Activated CD4-positive, alpha-beta T cell treated with anti-CD3 and anti-CD28 coated beads, Interleukin-2, Interleukin-6, amounts not matched to agents 100 ng/mL and 50 ng/mL, durations not matched to agents 16 hours and 8 hours (primary cell): ENCODE results near the gene GZMH.
"Not testable (repeated sequence)": the region's sequence is repeated elsewhere in the genome, so short reads cannot be mapped to it uniquely, and the experiment has no call there.

Experiments used
- DNase-seq: peaks from one replicate; pipeline ENCODE4 v3.0.0-alpha.2; 2020

The GZMH gene

GRCh38 chr14:24609655-24610344 lies at the start of gene GZMH:
GZMH (minus strand) TSS chr14:24609685; CDS start chr14:24609613, 72 bp downstream.
- peak; percentile 61 for DNase-seq

- not testable (repeated sequence) for DNase-seq
Observed at GRCh38 chr14:24648361-24648760, 38.9 kb upstream of the GZMH start.

GRCh38 chr14:24639905-24640304 lies 30.4 kb upstream of the GZMH start:
- DNase-seq: no peak

GRCh38 chr14:24639270-24639669 lies 29.8 kb upstream of the GZMH start:
- DNase-seq: no peak

- DNase-seq: peak; percentile 79
Observed at GRCh38 chr14:24634158-24634557, 24.7 kb upstream of the GZMH start, which contains the start of gene GZMB. GZMB (minus strand) TSS chr14:24634190; CDS start chr14:24634160, 30 bp downstream.

GRCh38 chr14:24633353-24633752 lies 23.9 kb upstream of the GZMH start:
- no peak for DNase-seq

GRCh38 chr14:24632761-24633160 lies 23.3 kb upstream of the GZMH start:
- no peak for DNase-seq

GRCh38 chr14:24632336-24632735 lies 22.9 kb upstream of the GZMH start:
- DNase-seq: no peak

- no peak for DNase-seq
Observed at GRCh38 chr14:24631749-24632335, 22.4 kb upstream of the GZMH start.

- no peak for DNase-seq
Observed at GRCh38 chr14:24630872-24631477, 21.5 kb upstream of the GZMH start.

GRCh38 chr14:24630087-24630871 lies 20.8 kb upstream of the GZMH start:
- DNase-seq: no peak

GRCh38 chr14:24629521-24629920 lies 20.0 kb upstream of the GZMH start:
- no peak for DNase-seq

- DNase-seq: no peak
Observed at GRCh38 chr14:24613747-24614146, 4.3 kb upstream of the GZMH start.

GRCh38 chr14:24613241-24613640 lies 3.8 kb upstream of the GZMH start:
- DNase-seq: no peak

- DNase-seq: no peak
Observed at GRCh38 chr14:24612196-24612595, 2.7 kb upstream of the GZMH start.

- DNase-seq: no peak
Observed at GRCh38 chr14:24607635-24608514, 1.6 kb downstream of the GZMH start.

- peak; percentile 41 for DNase-seq
Observed at GRCh38 chr14:24607081-24607480, 2.4 kb downstream of the GZMH start.

- no peak for DNase-seq
Observed at GRCh38 chr14:24606297-24606696, 3.2 kb downstream of the GZMH start.

- peak; percentile 87 for DNase-seq
Observed at GRCh38 chr14:24605435-24606190, 3.9 kb downstream of the GZMH start.

GRCh38 chr14:24597403-24597802 lies 12.1 kb downstream of the GZMH start:
- no peak for DNase-seq

GRCh38 chr14:24595073-24595808 lies 14.2 kb downstream of the GZMH start:
- DNase-seq: no peak
